SK-N-DZ (cell line): ENCODE results near the gene MYL12A.
"Not testable (repeated sequence)": the region's sequence is repeated elsewhere in the genome, so short reads cannot be mapped to it uniquely, and the experiment has no call there.

Experiments used
- DNase-seq: peaks from one replicate; pipeline ENCODE4 v3.0.0-alpha.2; 2015; ENCODE audit warnings: low spot score

Gene MYL12A

GRCh38 chr18:3254725-3255124 is 7.1 kb downstream of the MYL12A start:
- no peak for DNase-seq

- no peak for DNase-seq
Measured at GRCh38 chr18:3255611-3256165, 8.1 kb downstream of the MYL12A start.

GRCh38 chr18:3256693-3257626 is 9.4 kb downstream of the MYL12A start:
- DNase-seq, result no peak

- no peak for DNase-seq
Measured at GRCh38 chr18:3257627-3258120, 10.1 kb downstream of the MYL12A start.

- no peak for DNase-seq
Measured at GRCh38 chr18:3260995-3261372, 13.4 kb downstream of the MYL12A start.

- DNase-seq, result peak; percentile 76
Measured at GRCh38 chr18:3261373-3262233, 14.0 kb downstream of the MYL12A start, which contains the start of gene MYL12B. TSS of gene MYL12B (plus strand) at chr18:3262133. CDS start at chr18:3272899, 10,766 bp downstream.

- DNase-seq, result no peak
Measured at GRCh38 chr18:3262234-3263131, 14.9 kb downstream of the MYL12A start.

GRCh38 chr18:3263132-3263700 is 15.6 kb downstream of the MYL12A start:
- no peak for DNase-seq

- no peak for DNase-seq
Measured at GRCh38 chr18:3264362-3264761, 16.8 kb downstream of the MYL12A start.

- DNase-seq, result no peak
Measured at GRCh38 chr18:3265564-3266033, 18.0 kb downstream of the MYL12A start.

GRCh38 chr18:3266062-3266608 is 18.5 kb downstream of the MYL12A start:
- no peak for DNase-seq

- no peak for DNase-seq
Measured at GRCh38 chr18:3268306-3268705, 20.7 kb downstream of the MYL12A start.

GRCh38 chr18:3269241-3269913 is 21.8 kb downstream of the MYL12A start:
- DNase-seq, result peak; percentile 27

- no peak for DNase-seq
Measured at GRCh38 chr18:3269914-3270299, 22.3 kb downstream of the MYL12A start.

GRCh38 chr18:3273042-3273441 is 25.4 kb downstream of the MYL12A start:
- no peak for DNase-seq

- not testable (repeated sequence) for DNase-seq
Measured at GRCh38 chr18:3277643-3278213, 30.1 kb downstream of the MYL12A start.

GRCh38 chr18:3279201-3280185 is 31.9 kb downstream of the MYL12A start:
- DNase-seq, result no peak
